Uterus (tissue), 2 donors: ENCODE results near the gene FERD3L.

Source experiments
- POLR2A ChIP-seq, 2 donors: fragments of 450-650 bp; IDR thresholded peaks; one replicate each; pipeline ENCODE4 v1.6.1; 2016; ENCODE audit warnings: antibody characterized with exemption in 2 of 2, mild to moderate bottlenecking in 1 of 2, moderate library complexity in 1 of 2
- TF ChIP-seq, protein P1 (sequence below), 4 experiments: fragments of 200-600 bp in 2 of 4; fragments of 450-650 bp in 2 of 4; sonication (generic) in 2 of 4; IDR thresholded peaks; one replicate each; pipeline ENCODE4 v1.5.1; 2016 to 2019; ENCODE audit warnings: antibody characterized with exemption in 4 of 4, mild to moderate bottlenecking in 2 of 4, moderate library complexity in 1 of 4

DNA sequence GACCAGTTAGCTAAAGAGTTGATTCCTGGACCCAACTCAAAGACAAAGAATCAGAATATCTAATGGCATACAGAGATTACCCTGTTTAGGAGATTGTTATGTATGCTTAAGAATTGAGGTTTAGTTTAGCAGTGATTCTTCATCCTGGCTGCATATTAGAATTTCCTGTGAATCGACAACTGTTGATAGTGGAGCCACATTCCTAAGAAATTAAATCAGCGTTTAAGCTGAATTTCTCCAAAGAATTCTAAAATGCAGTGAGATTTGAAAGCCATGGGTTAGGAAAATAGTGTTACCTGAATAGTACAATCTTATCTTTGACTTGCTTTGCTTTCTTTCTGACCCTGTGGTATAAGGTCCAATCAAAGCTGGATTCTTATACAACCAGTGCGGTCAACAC is 16.4 kb upstream of the FERD3L start:
- TF ChIP-seq, protein P1, sequence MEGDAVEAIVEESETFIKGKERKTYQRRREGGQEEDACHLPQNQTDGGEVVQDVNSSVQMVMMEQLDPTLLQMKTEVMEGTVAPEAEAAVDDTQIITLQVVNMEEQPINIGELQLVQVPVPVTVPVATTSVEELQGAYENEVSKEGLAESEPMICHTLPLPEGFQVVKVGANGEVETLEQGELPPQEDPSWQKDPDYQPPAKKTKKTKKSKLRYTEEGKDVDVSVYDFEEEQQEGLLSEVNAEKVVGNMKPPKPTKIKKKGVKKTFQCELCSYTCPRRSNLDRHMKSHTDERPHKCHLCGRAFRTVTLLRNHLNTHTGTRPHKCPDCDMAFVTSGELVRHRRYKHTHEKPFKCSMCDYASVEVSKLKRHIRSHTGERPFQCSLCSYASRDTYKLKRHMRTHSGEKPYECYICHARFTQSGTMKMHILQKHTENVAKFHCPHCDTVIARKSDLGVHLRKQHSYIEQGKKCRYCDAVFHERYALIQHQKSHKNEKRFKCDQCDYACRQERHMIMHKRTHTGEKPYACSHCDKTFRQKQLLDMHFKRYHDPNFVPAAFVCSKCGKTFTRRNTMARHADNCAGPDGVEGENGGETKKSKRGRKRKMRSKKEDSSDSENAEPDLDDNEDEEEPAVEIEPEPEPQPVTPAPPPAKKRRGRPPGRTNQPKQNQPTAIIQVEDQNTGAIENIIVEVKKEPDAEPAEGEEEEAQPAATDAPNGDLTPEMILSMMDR (IDR thresholded peaks at IDR 0.05) = no peak
- no peak for TF ChIP-seq POLR2A (IDR thresholded peaks at IDR 0.05)
